Measurements from ENCODE around the gene LRRC10B. TPM values are rescaled to one million over a fixed set of nuclear protein-coding genes. Genes with fewer than 3 reads are reported as not detected.

LRRC10B gene
- total RNA-seq, 2 donors from 2014 or later = 3.0 to 4.2 TPM

DNA sequence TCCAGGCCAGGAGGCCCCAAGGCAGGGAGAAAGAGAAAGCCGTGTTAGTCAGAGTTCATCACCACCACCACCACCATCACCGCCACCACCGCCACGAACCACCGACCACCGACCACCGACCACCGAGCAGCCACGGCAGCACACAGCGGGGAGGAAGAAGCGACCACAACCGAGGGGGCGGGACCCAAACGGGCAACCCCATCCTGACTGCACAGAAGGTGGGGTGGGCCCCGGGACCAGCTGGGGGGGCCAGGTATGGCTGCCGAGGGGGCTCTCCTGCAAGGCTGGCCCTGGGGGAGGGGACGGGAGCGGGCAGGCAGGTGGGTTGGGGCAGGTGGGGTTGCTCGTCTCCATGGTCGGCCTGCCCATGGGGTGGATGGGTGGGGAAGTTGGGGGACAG lies 38.1 kb downstream of the LRRC10B start:
- no peak overlapping the region for H3K27ac ChIP-seq
- no peaks in the 10 kb centered on the region for H3K9me3 ChIP-seq
- H3K4me3 ChIP-seq = no peak overlapping the region
- no peaks in the 10 kb centered on the region for H3K27me3 ChIP-seq (replicated peaks; ENCODE audit: insufficient read depth)
- no peak for TF ChIP-seq CTCF (IDR thresholded peaks at IDR 0.05)
- DNase-seq (ENCODE audit: low spot score) = no peak
- ATAC-seq (ENCODE audit: insufficient number of reproducible peaks, low FRiP score, low read depth) = no peak
- no peaks in the 10 kb centered on the region for H3K36me3 ChIP-seq
- peaks cover 0 to 3% of the 10 kb centered on the region in 2 donors for H3K4me1 ChIP-seq (ENCODE audit: control insufficient read depth in 1 of 2, low read depth in 2 of 2)

DNA sequence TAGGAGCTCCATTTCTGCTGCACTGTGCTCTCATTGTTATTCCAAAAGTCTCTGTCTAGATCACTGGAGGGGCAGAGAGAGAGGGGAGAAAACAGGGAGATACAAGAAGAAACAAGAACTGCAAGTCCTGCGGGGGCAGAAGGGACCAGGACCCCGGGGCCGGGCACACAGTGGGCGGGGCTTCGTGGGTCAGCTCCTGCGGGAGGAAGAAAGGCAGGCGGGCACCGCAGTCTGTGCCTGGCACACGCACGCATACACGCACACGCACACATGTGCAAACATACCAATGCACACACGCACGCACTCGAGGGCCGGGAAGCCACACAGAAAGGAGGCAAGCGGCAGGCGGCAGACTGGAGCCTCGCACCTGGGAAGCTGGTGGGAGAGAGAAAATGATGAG lies 38.7 kb downstream of the LRRC10B start:
- no peak overlapping the region for H3K4me3 ChIP-seq
- DNase-seq (ENCODE audit: low spot score) (no peak), ATAC-seq (ENCODE audit: insufficient number of reproducible peaks, low FRiP score, low read depth) (no peak)
- H3K27ac ChIP-seq = no peak overlapping the region
- no peaks in the 10 kb centered on the region for H3K27me3 ChIP-seq (replicated peaks; ENCODE audit: insufficient read depth)
- no peak for TF ChIP-seq CTCF (IDR thresholded peaks at IDR 0.05)
- H3K9me3 ChIP-seq = no peaks in the 10 kb centered on the region
- H3K36me3 ChIP-seq = no peaks in the 10 kb centered on the region
- H3K4me1 ChIP-seq (ENCODE audit: control insufficient read depth in 1 of 2, low read depth in 2 of 2) = peaks cover 0 to 9% of the 10 kb centered on the region in 2 donors

DNA sequence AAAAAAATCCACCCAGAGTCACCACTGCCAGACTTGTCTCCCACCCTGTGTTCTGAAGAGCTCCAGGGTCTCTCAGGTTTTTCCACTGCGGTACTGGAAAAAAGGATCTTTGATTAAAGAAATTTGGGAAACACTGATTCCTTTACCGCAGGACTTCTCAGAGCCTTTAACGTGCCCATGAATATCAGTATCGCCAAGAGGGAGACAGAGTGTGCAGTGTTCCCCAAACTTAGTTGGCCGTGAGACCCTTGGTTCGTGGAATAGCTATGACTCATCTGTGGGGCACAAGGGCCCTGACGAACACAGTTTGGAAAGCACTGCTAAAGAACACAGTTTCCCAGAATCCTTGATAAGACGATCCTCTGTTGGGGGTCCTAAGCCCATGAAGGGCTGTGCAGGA lies 40.6 kb downstream of the LRRC10B start:
- H3K27me3 ChIP-seq (replicated peaks; ENCODE audit: insufficient read depth) = no peaks in the 10 kb centered on the region

DNA sequence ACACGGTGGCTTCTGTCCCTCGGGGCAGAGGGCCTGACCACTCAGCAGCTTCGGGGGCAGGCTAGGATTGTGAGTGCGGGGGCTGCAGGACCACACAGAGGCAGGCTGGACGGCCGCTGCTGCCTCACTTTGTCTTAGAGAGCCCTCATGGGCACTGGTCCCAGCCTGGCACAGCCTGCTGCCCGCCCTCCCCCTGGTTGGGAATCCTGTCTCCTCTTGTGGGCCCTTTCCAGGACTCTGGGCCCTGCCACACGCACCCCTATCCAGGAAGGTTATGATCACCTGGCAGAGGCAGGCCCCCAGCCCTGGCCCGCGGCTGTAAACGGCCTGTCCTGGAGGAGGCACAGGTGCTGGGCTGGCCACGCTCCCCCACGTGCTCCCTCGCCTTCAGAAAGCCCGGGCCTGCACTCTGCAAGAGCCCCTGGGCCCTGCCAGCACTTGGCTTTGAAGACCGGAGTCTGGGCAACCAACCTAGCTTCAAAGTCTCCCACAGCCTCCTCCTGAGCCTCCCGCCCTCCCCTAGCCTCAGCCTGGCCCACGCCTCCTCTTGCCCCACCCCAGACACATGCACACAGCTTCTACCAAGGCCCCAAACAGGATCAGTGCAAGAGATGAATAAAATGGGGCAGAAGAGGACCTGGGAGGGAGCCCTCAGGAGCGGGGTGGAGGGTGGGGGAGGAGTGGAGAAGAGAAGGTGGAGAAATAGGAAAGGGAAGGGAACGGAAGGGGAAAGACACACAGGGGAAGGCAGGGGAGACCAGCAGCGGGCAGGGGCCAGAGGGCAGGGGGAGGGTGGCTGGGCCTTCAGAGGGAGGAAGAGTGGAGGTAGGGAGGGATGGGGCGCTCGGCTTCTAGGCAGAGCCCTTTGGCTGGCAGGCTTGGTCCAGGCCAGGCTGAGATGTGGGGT lies 41.4 kb downstream of the LRRC10B start:
- no peaks in the 10 kb centered on the region for H3K36me3 ChIP-seq
- H3K27ac ChIP-seq = no peak overlapping the region
- no peaks in the 10 kb centered on the region for H3K9me3 ChIP-seq
- peaks cover 0 to 9% of the 10 kb centered on the region in 2 donors for H3K4me1 ChIP-seq (ENCODE audit: control insufficient read depth in 1 of 2, low read depth in 2 of 2)
- ATAC-seq (ENCODE audit: insufficient number of reproducible peaks, low FRiP score, low read depth) (no peak), DNase-seq (ENCODE audit: low spot score) (no peak)
- no peaks in the 10 kb centered on the region for H3K27me3 ChIP-seq (replicated peaks; ENCODE audit: insufficient read depth)
- H3K4me3 ChIP-seq = no peak overlapping the region
- no peak for TF ChIP-seq CTCF (IDR thresholded peaks at IDR 0.05)

More for the DNA sequence above, 40.6 kb downstream of the LRRC10B start:
- peaks cover 0 to 9% of the 10 kb centered on the region in 2 donors for H3K4me1 ChIP-seq (ENCODE audit: control insufficient read depth in 1 of 2, low read depth in 2 of 2)
- no peaks in the 10 kb centered on the region for H3K36me3 ChIP-seq
- H3K4me3 ChIP-seq = no peak overlapping the region
- no peak for TF ChIP-seq CTCF (IDR thresholded peaks at IDR 0.05)
- no peaks in the 10 kb centered on the region for H3K9me3 ChIP-seq
- H3K27ac ChIP-seq = no peak overlapping the region
- no peak for ATAC-seq (ENCODE audit: insufficient number of reproducible peaks, low FRiP score, low read depth)
- DNase-seq (ENCODE audit: low spot score) = no peak

GRCh38 chr11:61550665-61551227 lies 42.2 kb downstream of the LRRC10B start:
- H3K27me3 ChIP-seq (replicated peaks; ENCODE audit: insufficient read depth) = no peaks in the 10 kb centered on the region
- no peak for ATAC-seq (ENCODE audit: insufficient number of reproducible peaks, low FRiP score, low read depth)

More at GRCh38 chr11:61550665-61551227, 42.2 kb downstream of the LRRC10B start:
- Histone ChIP-seq H3K4me1 (ENCODE audit: control insufficient read depth in 1 of 2, low read depth in 2 of 2) (peaks cover 0 to 9% of the 10 kb centered on the region in 2 donors), H3K4me3 (no peak overlapping the region), H3K36me3 (no peaks in the 10 kb centered on the region), H3K27ac (no peak overlapping the region), H3K9me3 (no peaks in the 10 kb centered on the region)
- DNase-seq (ENCODE audit: low spot score) = no peak
- TF ChIP-seq CTCF (IDR thresholded peaks at IDR 0.05) = no peak

All from thoracic aorta (tissue), 2 donors.